SK-N-SH (cell line): ENCODE data around the gene CDK18. TPM values are rescaled to one million over a fixed set of nuclear protein-coding genes. Genes with fewer than 3 reads are reported as not detected.
A peak's percentile ranks its signal among the peaks of the same experiment; 100 is the strongest.

Experiments used
- CTCF ChIA-PET: fragments of 300-600, 350-600 bp; formaldehyde crosslinking; extraction: SDS; loops from one replicate; lab custom pipeline; 2021; lab: Yijun Ruan, JAX
- POLR2A ChIA-PET: fragments of 350-600 bp; sonication (Branson Sonifier 250); formaldehyde crosslinking; extraction: SDS; loops from one replicate; lab custom pipeline; 2020; ENCODE audit warnings: antibody characterized with exemption, inconsistent platforms; lab: Yijun Ruan, JAX
- DNase-seq: peaks from one replicate; pipeline ENCODE4 v3.0.0; 2012
- H2AFZ ChIP-seq: fragments of 200-600 bp; sonication (generic); 2 replicates; pipeline ENCODE4 v1.8.1; 2016; ENCODE audit warnings: antibody characterized with exemption, mild to moderate bottlenecking, low read depth
- H3F3A ChIP-seq: fragments of 200-600 bp; sonication (generic); replicated peaks from 2 replicates; pipeline ENCODE3; 2016; ENCODE audit warnings: antibody characterized with exemption, mild to moderate bottlenecking; ENCODE audit not compliant: insufficient read depth
- H3K27ac ChIP-seq, 2 experiments: fragments of 200-500 bp in 1 of 2; fragments of 200-600 bp in 1 of 2; sonication (Bioruptor generic) in 1 of 2; sonication (generic), shearing (Covaris generic) in 1 of 2; 2 replicates each; pipeline versions ENCODE4 v1.5.1 to v1.6.1; 2014 to 2016; ENCODE audit warnings: low read depth in 2 of 2, inconsistent platforms in 1 of 2, low read length in 1 of 2, mild to moderate bottlenecking in 1 of 2, mixed read lengths in 1 of 2
- H3K27me3 ChIP-seq: fragments of 200-600 bp; sonication (generic), shearing (Covaris generic); 2 replicates; pipeline ENCODE4 v1.6.1; 2016; ENCODE audit warnings: mixed run types; ENCODE audit not compliant: insufficient read depth
- H3K36me3 ChIP-seq, 2 experiments: fragments of 200-500 bp in 1 of 2; fragments of 200-600 bp in 1 of 2; sonication (Bioruptor generic) in 1 of 2; sonication (generic) in 1 of 2; replicated peaks in 1 of 2; 2 replicates each; pipeline versions ENCODE3 to v1.5.1; 2014 to 2016; ENCODE audit warnings: low read length in 1 of 2, mild to moderate bottlenecking in 1 of 2; ENCODE audit not compliant: insufficient read depth in 2 of 2, control insufficient read depth in 1 of 2
- H3K4me1 ChIP-seq, 2 experiments: fragments of 200-500 bp in 1 of 2; fragments of 200-600 bp in 1 of 2; sonication (Bioruptor generic) in 1 of 2; sonication (generic), shearing (Covaris generic) in 1 of 2; 2 replicates each; pipeline versions ENCODE4 v1.5.1 to v1.6.1; 2014 to 2016; ENCODE audit warnings: low read depth in 1 of 2, low read length in 1 of 2, mixed run types in 1 of 2; ENCODE audit not compliant: insufficient read depth in 2 of 2, control insufficient read depth in 1 of 2
- H3K4me2 ChIP-seq: fragments of 200-600 bp; sonication (generic), shearing (Covaris generic); 2 replicates; pipeline ENCODE4 v1.6.1; 2017; ENCODE audit warnings: mixed run types
- H3K4me3 ChIP-seq, 2 experiments: fragments of 200-500 bp in 1 of 2; fragments of 200-600 bp in 1 of 2; sonication (Bioruptor generic) in 1 of 2; sonication (generic), shearing (Covaris generic) in 1 of 2; 2 replicates each; pipeline versions ENCODE4 v1.5.1 to v1.8.1; 2014 to 2016; ENCODE audit warnings: low read depth in 2 of 2, inconsistent platforms in 1 of 2, low read length in 1 of 2, mild to moderate bottlenecking in 1 of 2, mixed read lengths in 1 of 2, moderate library complexity in 1 of 2
- H3K79me2 ChIP-seq: fragments of 200-600 bp; sonication (generic); 2 replicates; pipeline ENCODE4 v1.8.1; 2017; ENCODE audit warnings: mild to moderate bottlenecking; ENCODE audit not compliant: insufficient read depth
- H3K9ac ChIP-seq: fragments of 200-600 bp; sonication (generic); 2 replicates; pipeline ENCODE4 v1.6.1; 2017; ENCODE audit warnings: mixed run types
- H3K9me2 ChIP-seq: fragments of 200-600 bp; sonication (generic); 2 replicates; pipeline ENCODE4 v1.6.1; 2017; ENCODE audit warnings: mixed run types
- H3K9me3 ChIP-seq: fragments of 200-600 bp; sonication (generic); 2 replicates; pipeline ENCODE4 v1.6.1; 2017; ENCODE audit warnings: mixed run types, mild to moderate bottlenecking, moderate library complexity
- H4K20me1 ChIP-seq: fragments of 200-600 bp; sonication (generic); 2 replicates; pipeline ENCODE4 v1.6.1; 2017; ENCODE audit warnings: mild to moderate bottlenecking, mixed run types; ENCODE audit not compliant: insufficient read depth
- CTCF ChIP-seq: fragments of 200-600 bp; sonication (generic); IDR thresholded peaks from 2 replicates; pipeline ENCODE4 v1.6.1; 2017; ENCODE audit warnings: antibody characterized with exemption, mild to moderate bottlenecking, moderate library complexity
- EP300 ChIP-seq, 2 experiments: IDR thresholded peaks; 2 replicates each; pipeline versions ENCODE4 v1.4.0 to v1.6.1; 2012; ENCODE audit warnings: borderline replicate concordance in 1 of 2, low read depth in 1 of 2, low read length in 1 of 2
- EZH2phosphoT487 ChIP-seq: fragments of 200-600 bp; sonication (generic); IDR thresholded peaks from 2 replicates; pipeline ENCODE4 v1.6.1; 2017; ENCODE audit warnings: low read depth, mixed run types, mild to moderate bottlenecking, antibody characterized with exemption, moderate library complexity, borderline replicate concordance
- FOSL2 ChIP-seq: IDR thresholded peaks from 2 replicates; pipeline ENCODE4 v1.4.0; 2012; ENCODE audit warnings: low read depth, mild to moderate bottlenecking, moderate library complexity, borderline replicate concordance
- FOXJ3 ChIP-seq: sonication (generic); formaldehyde crosslinking; IDR thresholded peaks from 2 replicates; pipeline ENCODE4 v1.5.1; 2020; ENCODE audit warnings: mild to moderate bottlenecking, missing genetic modification reagents
- FOXM1 ChIP-seq: IDR thresholded peaks from 2 replicates; pipeline ENCODE4 v1.4.0; 2012; ENCODE audit warnings: low read depth, mild to moderate bottlenecking
- IRF3 ChIP-seq: fragments of 150-350 bp; IDR thresholded peaks from 2 replicates; pipeline ENCODE4 v1.6.1; 2016; ENCODE audit warnings: mild to moderate bottlenecking, low read depth, low read length
- JUND ChIP-seq: IDR thresholded peaks from 2 replicates; pipeline ENCODE4 v1.4.0; 2012
- MXI1 ChIP-seq: IDR thresholded peaks from 2 replicates; pipeline ENCODE4 v1.6.1; 2012; ENCODE audit warnings: mild to moderate bottlenecking, low read depth, low read length, improper control_type of control experiment
- NFIC ChIP-seq: IDR thresholded peaks from 2 replicates; pipeline ENCODE4 v1.4.0; 2012; ENCODE audit warnings: borderline replicate concordance
- NRF1 ChIP-seq: IDR thresholded peaks from 2 replicates; pipeline ENCODE4 v1.6.1; 2012; ENCODE audit warnings: low read depth, mild to moderate bottlenecking, low read length
- PBX3 ChIP-seq: IDR thresholded peaks from 2 replicates; pipeline ENCODE4; 2012
- RAD21 ChIP-seq: IDR thresholded peaks from 2 replicates; pipeline ENCODE4 v1.6.1; 2012; ENCODE audit warnings: mild to moderate bottlenecking, low read length
- RCOR1 ChIP-seq: fragments of 150-350 bp; IDR thresholded peaks from 2 replicates; pipeline ENCODE4 v1.6.1; 2017; ENCODE audit warnings: antibody characterized with exemption, low read length
- RXRA ChIP-seq: IDR thresholded peaks from 2 replicates; pipeline ENCODE4 v1.4.0; 2012; ENCODE audit warnings: low read depth, mild to moderate bottlenecking, borderline replicate concordance
- SMC3 ChIP-seq: IDR thresholded peaks from 2 replicates; pipeline ENCODE4 v1.6.1; 2012; ENCODE audit warnings: low read depth, low read length, improper control_type of control experiment
- TEAD4 ChIP-seq: IDR thresholded peaks from 2 replicates; pipeline ENCODE4 v1.4.0; 2012; ENCODE audit warnings: mild to moderate bottlenecking, borderline replicate concordance; ENCODE audit not compliant: insufficient read depth
- YY1 ChIP-seq: IDR thresholded peaks from 2 replicates; pipeline ENCODE4 v1.4.0; 2012; ENCODE audit warnings: low read depth, mild to moderate bottlenecking
- WGBS: methylation state at CpG from one replicate; pipeline ENCODE4 v1.1.6; 2017; ENCODE audit warnings: low lambda C conversion rate; 5-methylcytosine and 5-hydroxymethylcytosine counted together
- polyA plus RNA-seq, 3 experiments: library from polyadenylated mRNA; depleted of rRNA; stranded (reverse); fragments of >200 nt; gene quantifications; 2 replicates each; pipeline ENCODE4 v1.2.3, GENCODE V29; 2012

Gene CDK18
- polyA plus RNA-seq, 1 of the 3 experiments (the other 2 are of a cell fraction): 2.5 TPM

GRCh38 chr1:205528887-205529825, 24.7 kb downstream of the CDK18 start:
- DNase-seq: peak; percentile 97
- POLR2A ChIA-PET: interaction anchor here (0.6 to 1.3 kb wide), 4 partner anchors 15 to 128 kb away, joined by 3 to 11 read pairs (median 4); partner anchors contain the start of gene ELK4
- H3F3A ChIP-seq: no peaks in the 10 kb centered on the region
- no peaks in the 10 kb centered on the region for H3K9me2 ChIP-seq
- CTCF ChIA-PET: interaction anchor here (0.6 to 24.3 kb wide), 43 partner anchors 9 to 551 kb away, joined by 3 to 1333 read pairs (median 5); partner anchors contain the start of genes CDK18 and ELK4
- TF ChIP-seq RCOR1: no peak
- peak; percentile 23; the same call in 1 of the 2 replicates for TF ChIP-seq NRF1
- TF ChIP-seq PBX3: no peak
- TF ChIP-seq MXI1: 0 out of 2 replicates have a peak, but pooled peaks have one; percentile 21
- TF ChIP-seq RXRA: no peak
- no peak for TF ChIP-seq NFIC
- no peak for TF ChIP-seq YY1
- no peak for TF ChIP-seq FOXM1
- peak; percentile 83 for TF ChIP-seq RAD21
- TF ChIP-seq JUND: no peak
- peak; percentile 94 for TF ChIP-seq SMC3
- no peak for TF ChIP-seq FOXJ3 (CRISPR knock-in tag)
- TF ChIP-seq CTCF: peak; percentile 90
- TF ChIP-seq, all 33 proteins: peak for 5
- H3K27ac ChIP-seq: no peak overlapping the region
- H3K4me2 ChIP-seq: peak overlapping the region; percentile 74
- H2AFZ ChIP-seq: peak overlapping the region; percentile 79; the same call in 1 of the 2 replicates
- H3K4me3 ChIP-seq: peak overlapping the region; percentile 40 to 59
- no peaks in the 10 kb centered on the region for H3K9me3 ChIP-seq
- 29% methylated on average over 32 of the region's 53 CpGs for WGBS
- H3K9ac ChIP-seq: no peak overlapping the region
- no peaks in the 10 kb centered on the region for H3K79me2 ChIP-seq
- H3K4me1 ChIP-seq: peaks cover 0 to 21% of the 10 kb centered on the region in 2 experiments; a peak in 1 of 4 replicates
- H4K20me1 ChIP-seq: no peaks in the 10 kb centered on the region
- H3K27me3 ChIP-seq: no peaks in the 10 kb centered on the region
- no peaks in the 10 kb centered on the region for H3K36me3 ChIP-seq

GRCh38 chr1:205530116-205530515, 25.6 kb downstream of the CDK18 start:
- CTCF ChIA-PET: interaction anchor here (1.1 to 24.3 kb wide), 14 partner anchors 8 to 176 kb away, joined by 3 to 1333 read pairs (median 14); partner anchors contain the start of genes CDK18 and ELK4
- Histone ChIP-seq H2AFZ (no peak overlapping the region), H3F3A (no peaks in the 10 kb centered on the region), H3K27ac (no peak overlapping the region), H3K9me2 (no peaks in the 10 kb centered on the region), H3K27me3 (no peaks in the 10 kb centered on the region), H3K36me3 (no peaks in the 10 kb centered on the region), H3K4me2 (no peak overlapping the region), H3K9ac (no peak overlapping the region), H3K79me2 (no peaks in the 10 kb centered on the region), H4K20me1 (no peaks in the 10 kb centered on the region), H3K4me1 (peaks cover 0 to 23% of the 10 kb centered on the region in 2 experiments; a peak in 1 of 4 replicates), H3K4me3 (no peak overlapping the region), H3K9me3 (no peaks in the 10 kb centered on the region)
- DNase-seq: no peak
- 67% methylated on average over 3 of the region's 6 CpGs for WGBS
- POLR2A ChIA-PET: interaction anchor here (0.6 kb wide), 1 partner anchor 100 kb away, joined by 3 read pairs; no protein-coding TSS in a partner anchor
- TF ChIP-seq FOXM1 (no peak), RCOR1 (no peak), FOSL2 (no peak), PBX3 (no peak), EP300 (IDR thresholded peaks at IDR 0.05; ENCODE audit: borderline replicate concordance in 1 of 2, low read depth in 1 of 2, low read length in 1 of 2) (no peak), TEAD4 (no peak), IRF3 (no peak), JUND (no peak), EZH2phosphoT487 (no peak), MXI1 (no peak), SMC3 (no peak)
